Gastroesophageal sphincter (tissue), 3 donors: Measurements from ENCODE around the gene UMPS.

Experiments
- CTCF ChIP-seq, 4 experiments: fragments of 200-600 bp in 2 of 4; fragments of 450-650 bp in 2 of 4; sonication (generic) in 1 of 4; IDR thresholded peaks; one replicate each; pipeline ENCODE4 v1.5.1; 2017 to 2019; ENCODE audit warnings: antibody characterized with exemption in 4 of 4, mild to moderate bottlenecking in 2 of 4, moderate library complexity in 2 of 4
- EP300 ChIP-seq: sonication (generic); formaldehyde crosslinking; IDR thresholded peaks from one replicate; pipeline ENCODE4 v1.6.1; 2017; ENCODE audit warnings: antibody characterized with exemption, mild to moderate bottlenecking
- POLR2A ChIP-seq, 2 donors: fragments of 450-650 bp; IDR thresholded peaks; one replicate each; pipeline ENCODE4 v1.6.1; 2017; ENCODE audit warnings: antibody characterized with exemption in 2 of 2, mild to moderate bottlenecking in 2 of 2, moderate library complexity in 1 of 2

GRCh38 chr3:124772081-124772831 lies 42.0 kb downstream of the UMPS start:
- TF ChIP-seq CTCF (IDR thresholded peaks at IDR 0.05): no peak
- TF ChIP-seq POLR2A (IDR thresholded peaks at IDR 0.05): no peak
- TF ChIP-seq EP300: no peak
